ENCODE results near the gene MIPOL1. TPM values are rescaled to one million over a fixed set of nuclear protein-coding genes. Genes with fewer than 3 reads are reported as not detected.

MIPOL1 gene
- total RNA-seq, 4 donors from 2014 or later, result 17.0 to 43.4 (median 30.2) TPM

- intact Hi-C loops (cut with DNase I), result no loop called here
- H3K9me3 ChIP-seq, result no peaks in the 10 kb centered on the region
- WGBS, 2 donors, result 80 to 85% methylated on average over 1 of the region's 1 CpG
- H3K4me3 ChIP-seq (replicated peaks in 1 of 3), result no peak overlapping the region
- H3K27me3 ChIP-seq, result no peaks in the 10 kb centered on the region
- no peaks in the 10 kb centered on the region for H3K36me3 ChIP-seq
- TF ChIP-seq POLR2A (IDR thresholded peaks at IDR 0.05) (no peak), CTCF (IDR thresholded peaks at IDR 0.05) (peak in 2 of 6 experiments; percentile 21 to 37)
- no peaks in the 10 kb centered on the region for H3K4me1 ChIP-seq
- DNase-seq, result no peak
- H3K27ac ChIP-seq, result no peak overlapping the region
These were observed 367.8 kb downstream of the MIPOL1 start for GRCh38 chr14:37565550-37565949.

- WGBS, 2 donors, result 54 to 58% methylated on average over 3 of the region's 3 CpGs
- Histone ChIP-seq H3K9me3 (no peaks in the 10 kb centered on the region), H3K27ac (no peak overlapping the region), H3K27me3 (no peaks in the 10 kb centered on the region), H3K4me3 (replicated peaks in 1 of 3) (no peak overlapping the region), H3K36me3 (no peaks in the 10 kb centered on the region), H3K4me1 (no peaks in the 10 kb centered on the region)
- TF ChIP-seq POLR2A (IDR thresholded peaks at IDR 0.05) (no peak), CTCF (IDR thresholded peaks at IDR 0.05) (no peak)
- intact Hi-C loops (cut with DNase I), result no loop called here
- DNase-seq, result no peak
These were observed 369.2 kb downstream of the MIPOL1 start for GRCh38 chr14:37566811-37567371.

DNA sequence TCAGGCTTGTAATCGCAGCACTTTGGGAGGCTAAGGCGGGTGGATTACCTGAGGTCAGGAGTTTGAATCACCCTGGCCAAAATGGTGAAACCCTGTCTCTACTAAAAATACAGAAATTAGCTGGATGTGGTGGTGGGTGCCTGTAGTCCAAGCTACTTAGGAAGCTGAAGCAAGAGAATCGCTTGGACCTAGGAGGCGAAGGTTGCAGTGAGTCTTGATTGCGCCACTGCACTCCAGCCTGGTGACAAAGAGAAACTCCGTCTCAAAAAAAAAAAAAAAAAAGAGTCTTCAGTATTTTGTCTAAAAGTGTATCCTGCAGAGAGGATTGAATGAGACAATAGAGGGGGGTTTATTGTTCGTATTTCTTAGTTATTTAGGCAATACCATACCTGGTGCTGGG lies 372.0 kb downstream of the MIPOL1 start:
- Histone ChIP-seq H3K27me3 (no peaks in the 10 kb centered on the region), H3K4me3 (replicated peaks in 1 of 3) (no peak overlapping the region), H3K27ac (no peak overlapping the region), H3K36me3 (no peaks in the 10 kb centered on the region), H3K4me1 (no peaks in the 10 kb centered on the region), H3K9me3 (no peaks in the 10 kb centered on the region)
- TF ChIP-seq POLR2A (IDR thresholded peaks at IDR 0.05), result no peak
- no peak for TF ChIP-seq CTCF (IDR thresholded peaks at IDR 0.05)
- no peak for DNase-seq
- intact Hi-C loops (cut with DNase I), result no loop called here
- WGBS, 2 donors, result 90 to 93% methylated on average over 7 of the region's 7 CpGs

DNA sequence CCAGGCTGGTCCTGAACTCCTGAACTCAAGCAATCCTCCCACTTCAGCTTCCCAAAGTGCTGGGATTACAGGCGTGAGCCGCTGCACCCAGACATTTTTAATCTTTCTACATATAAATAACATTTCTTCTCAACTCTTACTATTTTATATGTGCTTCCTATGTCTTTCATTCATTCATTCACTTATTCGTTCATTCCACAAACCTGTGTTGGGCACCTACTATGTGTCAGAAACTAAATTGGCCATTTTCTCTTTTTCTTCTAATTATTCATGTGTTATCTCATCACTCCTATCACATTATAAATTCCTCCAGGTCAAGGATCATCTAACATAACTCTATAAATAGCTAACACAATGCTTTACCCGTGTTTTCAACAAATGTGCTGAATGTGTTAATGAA lies 373.7 kb downstream of the MIPOL1 start:
- Histone ChIP-seq H3K4me1 (no peaks in the 10 kb centered on the region), H3K27ac (no peak overlapping the region), H3K4me3 (replicated peaks in 1 of 3) (no peak overlapping the region), H3K9me3 (no peaks in the 10 kb centered on the region), H3K27me3 (no peaks in the 10 kb centered on the region), H3K36me3 (no peaks in the 10 kb centered on the region)
- no peak for DNase-seq
- TF ChIP-seq CTCF (IDR thresholded peaks at IDR 0.05) (no peak), POLR2A (IDR thresholded peaks at IDR 0.05) (no peak)
- intact Hi-C loops (cut with DNase I), result no loop called here
- WGBS, 2 donors, result 94 to 96% methylated on average over 4 of the region's 4 CpGs

- TF ChIP-seq CTCF (IDR thresholded peaks at IDR 0.05) (no peak), POLR2A (IDR thresholded peaks at IDR 0.05) (no peak)
- Histone ChIP-seq H3K27ac (no peak overlapping the region), H3K36me3 (no peaks in the 10 kb centered on the region), H3K4me1 (no peaks in the 10 kb centered on the region), H3K27me3 (no peaks in the 10 kb centered on the region), H3K4me3 (replicated peaks in 1 of 3) (no peak overlapping the region), H3K9me3 (no peaks in the 10 kb centered on the region)
- DNase-seq, result no peak
- WGBS, 2 donors, result 60 to 61% methylated on average over 2 of the region's 2 CpGs
- intact Hi-C loops (cut with DNase I), result no loop called here
These were observed 375.6 kb downstream of the MIPOL1 start for GRCh38 chr14:37573356-37573755.
